Neural progenitor cell (in vitro differentiated cells): Measurements from ENCODE around the gene PSMD9. TPM values are rescaled to one million over a fixed set of nuclear protein-coding genes. Genes with fewer than 3 reads are reported as not detected.
A peak's percentile ranks its signal among the peaks of the same experiment; 100 is the strongest.
"Not testable (repeated sequence)": the region's sequence is repeated elsewhere in the genome, so short reads cannot be mapped to it uniquely, and the experiment has no call there.

Experiments
- DNase-seq: peaks from one replicate; pipeline ENCODE4 v3.0.0-alpha.2; 2016; ENCODE audit warnings: low spot score
- H2AFZ ChIP-seq: fragments of 200-600 bp; sonication (generic); replicated peaks from 2 replicates; pipeline ENCODE4 v1.6.1; 2016; ENCODE audit warnings: antibody characterized with exemption
- H3F3A ChIP-seq: fragments of 200-600 bp; sonication (generic); 2 replicates; pipeline ENCODE4 v1.6.1; 2016; ENCODE audit warnings: antibody characterized with exemption, low read depth
- H3K27ac ChIP-seq: fragments of 200-600 bp; sonication (generic); 2 replicates; pipeline ENCODE4 v1.5.1; 2016; ENCODE audit warnings: mild to moderate bottlenecking
- H3K27me3 ChIP-seq: fragments of 200-600 bp; sonication (generic); 2 replicates; pipeline ENCODE4 v1.6.1; 2016; ENCODE audit warnings: mild to moderate bottlenecking, moderate library complexity
- H3K36me3 ChIP-seq: fragments of 200-600 bp; sonication (generic); 2 replicates; pipeline ENCODE4 v1.5.1; 2016
- H3K4me1 ChIP-seq: fragments of 200-600 bp; sonication (generic); 2 replicates; pipeline ENCODE4 v1.6.1; 2016; ENCODE audit warnings: mixed run types
- H3K4me2 ChIP-seq: fragments of 200-600 bp; sonication (generic); 2 replicates; pipeline ENCODE4 v1.6.1; 2016
- H3K4me3 ChIP-seq: fragments of 200-600 bp; sonication (generic); 2 replicates; pipeline ENCODE4 v1.5.1; 2016
- H3K79me2 ChIP-seq: fragments of 200-600 bp; sonication (generic); 2 replicates; pipeline ENCODE4 v1.6.1; 2016; ENCODE audit warnings: low read depth
- H3K9ac ChIP-seq: fragments of 200-600 bp; sonication (generic); 2 replicates; pipeline ENCODE4 v1.6.1; 2016
- H3K9me3 ChIP-seq: fragments of 200-600 bp; sonication (generic); 2 replicates; pipeline ENCODE4 v1.5.1; 2016; ENCODE audit warnings: low read depth
- H4K20me1 ChIP-seq: fragments of 200-600 bp; sonication (generic); 2 replicates; pipeline ENCODE4 v1.6.1; 2016; ENCODE audit warnings: low read depth
- H3K27ac Mint-ChIP-seq: 3 replicates; pipeline ENCODE4 v1.8.0; 2021; ENCODE audit warnings: mixed read lengths
- H3K27me3 Mint-ChIP-seq: 2 replicates; pipeline ENCODE4 v1.8.0; 2022; ENCODE audit warnings: low read depth, mild to moderate bottlenecking, inconsistent platforms, moderate library complexity, mixed read lengths; ENCODE audit not compliant: insufficient read depth
- H3K36me3 Mint-ChIP-seq: 3 replicates; pipeline ENCODE4 v1.8.0; 2021; ENCODE audit warnings: mixed read lengths
- H3K4me1 Mint-ChIP-seq: 3 replicates; pipeline ENCODE4 v1.8.0; 2021; ENCODE audit warnings: mixed read lengths
- H3K4me3 Mint-ChIP-seq: 3 replicates; pipeline ENCODE4 v1.8.0; 2021; ENCODE audit warnings: mild to moderate bottlenecking, moderate library complexity, mixed read lengths
- H3K9me3 Mint-ChIP-seq: 3 replicates; pipeline ENCODE4 v1.8.0; 2020; ENCODE audit warnings: mixed read lengths
- EZH2 ChIP-seq: fragments of 200-600 bp; sonication (generic); IDR thresholded peaks from 2 replicates; pipeline ENCODE4 v1.6.1; 2017; ENCODE audit warnings: antibody characterized with exemption, mild to moderate bottlenecking, moderate library complexity
- EZH2phosphoT487 ChIP-seq: fragments of 200-600 bp; sonication (generic); IDR thresholded peaks from 2 replicates; pipeline ENCODE4 v1.6.1; 2017; ENCODE audit warnings: antibody characterized with exemption
- total RNA-seq: library from RNA; depleted of rRNA; stranded (reverse); fragments of >200 nt; gene quantifications from 2 replicates; pipeline ENCODE4 v1.2.3, GENCODE V29; 2015; ENCODE audit warnings: low replicate concordance
- TF ChIP-seq, protein P1 (sequence below): fragments of 200-600 bp; sonication (generic); IDR thresholded peaks from 2 replicates; pipeline ENCODE4 v1.5.1; 2017; ENCODE audit warnings: antibody characterized with exemption, mild to moderate bottlenecking

The PSMD9 gene
- total RNA-seq, 1 donor from 2014 or later: 60.9 TPM

DNA sequence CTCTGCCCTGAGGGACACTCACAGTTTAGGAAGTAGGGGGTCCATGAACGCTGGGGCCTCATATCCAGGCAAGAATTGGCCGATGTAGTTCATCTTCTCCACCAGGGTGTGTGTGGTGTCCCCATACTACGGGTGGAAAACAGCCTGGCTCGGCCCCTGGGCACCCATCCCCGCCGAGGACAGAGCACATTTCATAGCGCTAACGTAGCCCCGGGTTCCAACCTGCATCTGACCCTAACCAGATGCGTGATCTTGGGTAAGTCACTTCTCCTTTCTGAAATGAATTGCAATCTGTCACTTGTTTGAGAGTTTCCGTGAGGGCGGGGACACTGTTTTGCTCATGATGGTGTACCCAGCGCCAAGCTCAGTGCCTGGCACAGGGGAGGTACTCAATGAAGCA, 38.9 kb upstream of the PSMD9 start:
- H3K27me3 ChIP-seq: no peaks in the 10 kb centered on the region
- H3K9me3 Mint-ChIP-seq: no peaks in the 10 kb centered on the region
- DNase-seq: no peak

DNA sequence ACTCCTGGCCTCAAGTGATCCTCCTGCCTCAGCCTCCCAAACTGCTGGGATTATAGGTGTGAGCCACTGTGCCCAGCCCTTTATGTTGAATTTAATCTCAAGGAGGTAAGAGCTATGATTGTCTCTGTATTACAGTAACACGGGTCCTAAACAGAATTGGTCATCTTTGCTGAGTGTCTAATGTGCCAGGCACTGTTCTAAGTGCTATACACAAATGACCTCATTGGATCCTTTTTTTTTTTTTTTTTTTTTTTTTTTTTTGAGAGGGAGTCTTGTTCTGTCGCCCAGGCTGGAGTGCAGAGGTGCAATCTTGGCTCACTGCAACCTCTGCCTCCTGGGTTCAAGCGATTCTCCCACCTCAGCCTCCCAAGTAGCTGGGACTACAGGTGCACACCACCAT, 36.2 kb upstream of the PSMD9 start:
- not testable (repeated sequence) for H3K27me3 Mint-ChIP-seq, H3K4me3 ChIP-seq, H3K36me3 ChIP-seq, H3K27me3 ChIP-seq, H3K9me3 ChIP-seq, DNase-seq, H4K20me1 ChIP-seq, H3K4me2 ChIP-seq, H3K4me1 ChIP-seq, H3K9me3 Mint-ChIP-seq, H3F3A ChIP-seq, H3K79me2 ChIP-seq, H3K9ac ChIP-seq, H3K27ac Mint-ChIP-seq, H3K36me3 Mint-ChIP-seq, H2AFZ ChIP-seq, H3K27ac ChIP-seq, H3K4me3 Mint-ChIP-seq
- H3K4me1 Mint-ChIP-seq: peaks cover 16% of the 10 kb centered on the region

More for the DNA sequence above, 38.9 kb upstream of the PSMD9 start:
- H3K4me1 ChIP-seq: no peaks in the 10 kb centered on the region
- Mint-ChIP-seq H3K4me3 (no peak overlapping the region), H3K27me3 (peaks cover 5% of the 10 kb centered on the region), H3K27ac (peak overlapping the region; percentile 72), H3K4me1 (peaks cover 2% of the 10 kb centered on the region), H3K36me3 (no peaks in the 10 kb centered on the region)
- H3K9me3 ChIP-seq: no peaks in the 10 kb centered on the region
- H3K27ac ChIP-seq: no peak overlapping the region
- H3K9ac ChIP-seq: no peak overlapping the region
- TF ChIP-seq EZH2: no peak
- TF ChIP-seq, protein P1, sequence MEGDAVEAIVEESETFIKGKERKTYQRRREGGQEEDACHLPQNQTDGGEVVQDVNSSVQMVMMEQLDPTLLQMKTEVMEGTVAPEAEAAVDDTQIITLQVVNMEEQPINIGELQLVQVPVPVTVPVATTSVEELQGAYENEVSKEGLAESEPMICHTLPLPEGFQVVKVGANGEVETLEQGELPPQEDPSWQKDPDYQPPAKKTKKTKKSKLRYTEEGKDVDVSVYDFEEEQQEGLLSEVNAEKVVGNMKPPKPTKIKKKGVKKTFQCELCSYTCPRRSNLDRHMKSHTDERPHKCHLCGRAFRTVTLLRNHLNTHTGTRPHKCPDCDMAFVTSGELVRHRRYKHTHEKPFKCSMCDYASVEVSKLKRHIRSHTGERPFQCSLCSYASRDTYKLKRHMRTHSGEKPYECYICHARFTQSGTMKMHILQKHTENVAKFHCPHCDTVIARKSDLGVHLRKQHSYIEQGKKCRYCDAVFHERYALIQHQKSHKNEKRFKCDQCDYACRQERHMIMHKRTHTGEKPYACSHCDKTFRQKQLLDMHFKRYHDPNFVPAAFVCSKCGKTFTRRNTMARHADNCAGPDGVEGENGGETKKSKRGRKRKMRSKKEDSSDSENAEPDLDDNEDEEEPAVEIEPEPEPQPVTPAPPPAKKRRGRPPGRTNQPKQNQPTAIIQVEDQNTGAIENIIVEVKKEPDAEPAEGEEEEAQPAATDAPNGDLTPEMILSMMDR: no peak
- TF ChIP-seq EZH2phosphoT487: no peak
- no peaks in the 10 kb centered on the region for H3K79me2 ChIP-seq
- no peak overlapping the region for H3K4me3 ChIP-seq
- no peak overlapping the region for H2AFZ ChIP-seq
- no peaks in the 10 kb centered on the region for H3F3A ChIP-seq
- no peaks in the 10 kb centered on the region for H3K36me3 ChIP-seq
- H3K4me2 ChIP-seq: no peak overlapping the region
- no peaks in the 10 kb centered on the region for H4K20me1 ChIP-seq

DNA sequence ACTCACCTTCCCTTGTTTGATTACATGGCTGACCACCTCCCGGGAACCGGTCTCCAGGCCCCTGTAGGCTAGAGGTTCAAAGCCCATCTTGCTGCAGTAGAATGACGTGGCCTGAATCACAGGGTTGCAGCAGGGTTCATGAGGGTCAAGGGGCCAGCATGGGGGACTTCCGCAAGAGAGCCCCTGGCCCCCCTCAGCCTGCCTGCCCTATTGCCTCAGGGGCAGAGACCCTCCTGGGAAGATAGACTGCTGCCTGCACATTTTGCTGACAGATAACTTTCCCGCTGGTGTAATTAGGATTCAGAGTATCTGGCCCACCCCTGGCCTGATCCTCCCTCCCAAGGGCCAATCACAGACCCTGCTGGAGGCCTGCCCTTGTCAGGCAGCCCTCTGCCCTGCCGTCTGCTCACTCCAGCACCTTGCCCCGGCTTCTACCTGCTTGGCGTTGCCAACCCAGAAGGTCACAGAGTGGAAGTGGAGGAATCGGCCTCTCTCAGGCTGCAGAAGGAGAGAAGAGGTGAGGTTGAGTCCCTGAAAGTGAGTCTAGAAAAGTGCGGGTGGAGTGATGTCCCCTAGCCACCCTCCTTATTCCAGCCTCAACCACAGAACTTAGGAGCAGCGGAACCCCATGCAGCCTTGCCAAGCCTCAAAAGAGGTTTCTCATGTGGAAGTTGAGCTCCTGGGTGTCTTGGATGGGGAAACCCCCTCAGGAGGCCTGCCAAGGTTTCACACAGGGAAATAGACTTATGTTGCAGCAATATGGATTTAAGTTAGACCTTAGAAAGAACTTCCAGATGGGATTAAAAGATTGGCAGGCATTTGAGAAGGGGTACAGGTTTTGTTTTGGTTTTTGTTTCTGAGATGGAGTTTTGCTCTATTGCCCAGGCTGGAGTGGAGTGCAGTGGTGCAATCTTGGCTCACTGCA, 31.0 kb upstream of the PSMD9 start:
- TF ChIP-seq EZH2: no peak
- TF ChIP-seq, protein P1: no peak
- no peak for TF ChIP-seq EZH2phosphoT487
- H3K27ac Mint-ChIP-seq: peak overlapping the region; percentile 96
- peaks cover 9% of the 10 kb centered on the region for H3F3A ChIP-seq
- no peaks in the 10 kb centered on the region for H3K36me3 Mint-ChIP-seq
- H3K4me3 Mint-ChIP-seq: peak overlapping the region; percentile 77
- DNase-seq: peak; percentile 15
- H3K4me1 ChIP-seq: peaks cover 11% of the 10 kb centered on the region
- no peaks in the 10 kb centered on the region for H3K27me3 ChIP-seq
- H3K4me2 ChIP-seq: no peak overlapping the region
- no peak overlapping the region for H2AFZ ChIP-seq
- peak overlapping the region; percentile 20 for H3K9ac ChIP-seq
- no peak overlapping the region for H3K4me3 ChIP-seq
- H3K36me3 ChIP-seq: no peaks in the 10 kb centered on the region
- peaks cover 53% of the 10 kb centered on the region for H3K4me1 Mint-ChIP-seq
- no peak overlapping the region for H3K27ac ChIP-seq
- H3K9me3 Mint-ChIP-seq: no peaks in the 10 kb centered on the region
- H3K9me3 ChIP-seq: no peaks in the 10 kb centered on the region
- H3K79me2 ChIP-seq: no peaks in the 10 kb centered on the region
- H4K20me1 ChIP-seq: no peaks in the 10 kb centered on the region
- peaks cover 3% of the 10 kb centered on the region for H3K27me3 Mint-ChIP-seq

DNA sequence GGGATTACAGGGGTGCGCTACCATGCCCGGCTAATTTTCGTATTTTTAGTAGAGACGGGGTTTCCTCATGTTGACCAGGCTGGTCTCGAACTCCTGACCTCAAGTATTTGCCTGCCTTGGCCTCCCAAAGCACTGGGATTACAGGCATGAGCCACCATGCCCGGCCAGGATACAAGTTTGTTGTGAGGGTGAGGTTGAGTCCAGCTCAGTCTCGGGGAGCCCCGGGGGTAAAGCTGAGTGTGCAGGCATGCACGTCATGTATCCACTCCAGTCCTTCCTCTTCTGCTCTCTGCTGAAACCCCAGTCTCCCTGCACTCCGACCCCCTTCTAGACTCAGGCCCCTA, 30.3 kb upstream of the PSMD9 start:
- Mint-ChIP-seq H3K9me3 (no peaks in the 10 kb centered on the region), H3K36me3 (no peaks in the 10 kb centered on the region), H3K4me1 (peaks cover 57% of the 10 kb centered on the region), H3K27ac (peak overlapping the region; percentile 96), H3K27me3 (peaks cover 6% of the 10 kb centered on the region), H3K4me3 (peak overlapping the region; percentile 77)
- Histone ChIP-seq H3K4me3 (no peak overlapping the region), H3F3A (peaks cover 9% of the 10 kb centered on the region), H3K9me3 (no peaks in the 10 kb centered on the region), H2AFZ (no peak overlapping the region), H3K79me2 (no peaks in the 10 kb centered on the region), H3K27me3 (no peaks in the 10 kb centered on the region), H3K36me3 (no peaks in the 10 kb centered on the region), H4K20me1 (no peaks in the 10 kb centered on the region), H3K4me1 (peaks cover 11% of the 10 kb centered on the region), H3K27ac (no peak overlapping the region), H3K9ac (no peak overlapping the region), H3K4me2 (no peak overlapping the region)
- TF ChIP-seq EZH2phosphoT487 (no peak), EZH2 (no peak)
- TF ChIP-seq, protein P1: no peak
- DNase-seq: no peak
